ENCODE data around the gene SLX4IP.

SLX4IP gene

GRCh38 chr20:10554285-10554684, 119.2 kb downstream of the SLX4IP start (continued):
- TF ChIP-seq ZNF585B (tag by site-specific recombination; IDR thresholded peaks at IDR 0.05) (no peak), ZXDB (tag by site-specific recombination; IDR thresholded peaks at IDR 0.05) (no peak)

- peak; percentile 85 for TF ChIP-seq REST (tag by site-specific recombination; IDR thresholded peaks at IDR 0.05)
- no peak for TF ChIP-seq ZNF223 (tag by site-specific recombination; IDR thresholded peaks at IDR 0.05)
- Histone ChIP-seq H3K27ac (ENCODE audit: extremely low read depth, low read depth, low read length) (no peak overlapping the region), H3K4me1 (ENCODE audit: control insufficient read depth, insufficient read depth, low read length) (peaks cover 4% of the 10 kb centered on the region; the same call in 1 of the 2 replicates), H3K9me3 (ENCODE audit: control insufficient read depth, insufficient read depth, low read depth, low read length) (no peaks in the 10 kb centered on the region), H3K4me3 (ENCODE audit: low read depth, low read length) (no peak overlapping the region), H3K36me3 (ENCODE audit: control insufficient read depth in 2 of 2, insufficient read depth in 1 of 2, low read length in 2 of 2) (no peaks in the 10 kb centered on the region)
- ChIA-PET POLR2A (interaction anchor here (0.5 kb wide), 1 partner anchor 1083 kb away, joined by 6 read pairs; no protein-coding TSS in a partner anchor), CTCF (no interaction called here)
These were observed 120.3 kb downstream of the SLX4IP start for GRCh38 chr20:10555393-10555792.

- POLR2A ChIA-PET: no interaction called here
- TF ChIP-seq SCRT1 (tag by site-specific recombination; IDR thresholded peaks at IDR 0.05; ENCODE audit: borderline replicate concordance) (no peak), ZNF223 (tag by site-specific recombination; IDR thresholded peaks at IDR 0.05) (no peak), ZNF555 (tag by site-specific recombination; conservative IDR thresholded peaks at IDR 0.05) (no peak), ZNF610 (tag by site-specific recombination; IDR thresholded peaks at IDR 0.05; ENCODE audit: borderline replicate concordance) (no peak), SP3 (tag by site-specific recombination; IDR thresholded peaks at IDR 0.05) (no peak), ZNF169 (tag by site-specific recombination; IDR thresholded peaks at IDR 0.05) (no peak), ZNF184 (tag by site-specific recombination; IDR thresholded peaks at IDR 0.05) (no peak), OVOL3 (tag by site-specific recombination; IDR thresholded peaks at IDR 0.05) (no peak), HIC1 (tag by site-specific recombination; IDR thresholded peaks at IDR 0.05) (no peak), ZNF175 (tag by site-specific recombination; IDR thresholded peaks at IDR 0.05) (no peak), ZNF221 (tag by site-specific recombination; IDR thresholded peaks at IDR 0.05; ENCODE audit: borderline replicate concordance) (no peak), ZNF433 (tag by site-specific recombination; IDR thresholded peaks at IDR 0.05; ENCODE audit: low read depth) (no peak), ZNF660 (tag by site-specific recombination; IDR thresholded peaks at IDR 0.05) (no peak), ELK4 (IDR thresholded peaks at IDR 0.05; ENCODE audit: borderline replicate concordance, low read depth, low read length) (no peak), ZNF529 (tag by site-specific recombination; IDR thresholded peaks at IDR 0.05; ENCODE audit: insufficient replicate concordance) (no peak), ZNF324 (tag by site-specific recombination; IDR thresholded peaks at IDR 0.05) (no peak), PRDM10 (tag by site-specific recombination; IDR thresholded peaks at IDR 0.05) (no peak)
- TF ChIP-seq, protein P1, sequence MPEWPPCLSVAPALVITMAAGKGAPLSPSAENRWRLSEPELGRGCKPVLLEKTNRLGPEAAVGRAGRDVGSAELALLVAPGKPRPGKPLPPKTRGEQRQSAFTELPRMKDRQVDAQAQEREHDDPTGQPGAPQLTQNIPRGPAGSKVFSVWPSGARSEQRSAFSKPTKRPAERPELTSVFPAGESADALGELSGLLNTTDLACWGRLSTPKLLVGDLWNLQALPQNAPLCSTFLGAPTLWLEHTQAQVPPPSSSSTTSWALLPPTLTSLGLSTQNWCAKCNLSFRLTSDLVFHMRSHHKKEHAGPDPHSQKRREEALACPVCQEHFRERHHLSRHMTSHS (tag by site-specific recombination; IDR thresholded peaks at IDR 0.05): no peak
- Histone ChIP-seq H3K27ac (ENCODE audit: extremely low read depth, low read depth, low read length) (no peak overlapping the region), H3K4me3 (ENCODE audit: low read depth, low read length) (no peak overlapping the region), H3K9me3 (ENCODE audit: control insufficient read depth, insufficient read depth, low read depth, low read length) (no peaks in the 10 kb centered on the region), H3K36me3 (ENCODE audit: control insufficient read depth in 2 of 2, insufficient read depth in 1 of 2, low read length in 2 of 2) (no peaks in the 10 kb centered on the region), H3K4me1 (ENCODE audit: control insufficient read depth, insufficient read depth, low read length) (peaks cover 4% of the 10 kb centered on the region; the same call in 1 of the 2 replicates)
- CTCF ChIA-PET: interaction anchor here (0.6 kb wide), 2 partner anchors 115 to 402 kb away, joined by 3 to 4 read pairs; no protein-coding TSS in a partner anchor
These were observed 120.8 kb downstream of the SLX4IP start for GRCh38 chr20:10555865-10556308.

Measured in HEK293 (cell line).